Activated naive CD4-positive, alpha-beta T cell treated with anti-CD3 and anti-CD28 coated beads, Interleukin-2, amount 10 ng/mL, durations not matched to agents 7 days and 5 days (primary cell): ENCODE measurements around the gene PTTG2.

Source experiments
- CTCF ChIA-PET: fragments of 350-600 bp; sonication (Branson Sonifier 250); formaldehyde crosslinking; loops from one replicate; lab custom pipeline; 2021; ENCODE audit warnings: antibody characterized with exemption; lab: Charles Lee
- DNase-seq: peaks from one replicate; pipeline ENCODE4 v3.0.0-alpha.2; 2020
- H3K27ac Mint-ChIP-seq: one replicate; pipeline ENCODE4 v1.8.0; 2021; ENCODE audit warnings: mild to moderate bottlenecking, moderate library complexity, mixed read lengths
- H3K27me3 Mint-ChIP-seq: one replicate; pipeline ENCODE4 v1.8.0; 2021; ENCODE audit warnings: mild to moderate bottlenecking, mixed read lengths
- H3K36me3 Mint-ChIP-seq: one replicate; pipeline ENCODE4 v1.8.0; 2021; ENCODE audit warnings: mixed read lengths
- H3K4me1 Mint-ChIP-seq: one replicate; pipeline ENCODE4 v1.8.0; 2021; ENCODE audit warnings: mixed read lengths
- H3K4me3 Mint-ChIP-seq: one replicate; pipeline ENCODE4 v1.8.0; 2021; ENCODE audit warnings: mild to moderate bottlenecking, moderate library complexity, mixed read lengths
- H3K9me3 Mint-ChIP-seq: one replicate; pipeline ENCODE4 v1.8.0; 2021; ENCODE audit warnings: mixed read lengths

Gene PTTG2

GRCh38 chr4:37946503-37947179 lies 13.6 kb upstream of the PTTG2 start:
- no peak for DNase-seq

GRCh38 chr4:37948542-37948941 lies 11.7 kb upstream of the PTTG2 start:
- Mint-ChIP-seq H3K36me3 (peaks cover 31% of the 10 kb centered on the region), H3K4me1 (peaks cover 8% of the 10 kb centered on the region), H3K4me3 (no peak overlapping the region), H3K9me3 (no peaks in the 10 kb centered on the region), H3K27ac (no peak overlapping the region), H3K27me3 (no peaks in the 10 kb centered on the region)
- no peak for DNase-seq
- CTCF ChIA-PET: no interaction called here

More at GRCh38 chr4:37946503-37947179, 13.6 kb upstream of the PTTG2 start:
- Mint-ChIP-seq H3K9me3 (no peaks in the 10 kb centered on the region), H3K4me1 (peaks cover 8% of the 10 kb centered on the region), H3K36me3 (peaks cover 24% of the 10 kb centered on the region), H3K4me3 (no peak overlapping the region), H3K27me3 (no peaks in the 10 kb centered on the region), H3K27ac (no peak overlapping the region)
- CTCF ChIA-PET: interaction anchor here (1.2 kb wide), 1 partner anchor 49 kb away, joined by 3 read pairs; no protein-coding TSS in a partner anchor

GRCh38 chr4:37949636-37950426 lies 10.4 kb upstream of the PTTG2 start:
- Mint-ChIP-seq H3K27ac (no peak overlapping the region), H3K9me3 (no peaks in the 10 kb centered on the region), H3K36me3 (peaks cover 37% of the 10 kb centered on the region), H3K4me3 (no peak overlapping the region), H3K27me3 (no peaks in the 10 kb centered on the region), H3K4me1 (peaks cover 14% of the 10 kb centered on the region)
- no peak for DNase-seq
- CTCF ChIA-PET: no interaction called here

GRCh38 chr4:37951461-37952352 lies 8.5 kb upstream of the PTTG2 start:
- Mint-ChIP-seq H3K27ac (no peak overlapping the region), H3K4me3 (no peak overlapping the region), H3K4me1 (peaks cover 9% of the 10 kb centered on the region), H3K27me3 (no peaks in the 10 kb centered on the region), H3K9me3 (no peaks in the 10 kb centered on the region), H3K36me3 (peaks cover 40% of the 10 kb centered on the region)
- CTCF ChIA-PET: no interaction called here
- DNase-seq: no peak

GRCh38 chr4:37953156-37953555 lies 7.0 kb upstream of the PTTG2 start:
- Mint-ChIP-seq H3K27ac (no peak overlapping the region), H3K9me3 (no peaks in the 10 kb centered on the region), H3K4me1 (peaks cover 9% of the 10 kb centered on the region), H3K4me3 (no peak overlapping the region), H3K27me3 (no peaks in the 10 kb centered on the region), H3K36me3 (peaks cover 36% of the 10 kb centered on the region)
- CTCF ChIA-PET: interaction anchor here (0.9 kb wide), 1 partner anchor 21 kb away, joined by 3 read pairs; no protein-coding TSS in a partner anchor
- DNase-seq: no peak

GRCh38 chr4:37953620-37954293 lies 6.4 kb upstream of the PTTG2 start:
- Mint-ChIP-seq H3K9me3 (no peaks in the 10 kb centered on the region), H3K4me1 (peaks cover 9% of the 10 kb centered on the region), H3K36me3 (peaks cover 38% of the 10 kb centered on the region), H3K27me3 (no peaks in the 10 kb centered on the region), H3K27ac (no peak overlapping the region), H3K4me3 (no peak overlapping the region)
- CTCF ChIA-PET: no interaction called here
- DNase-seq: no peak

GRCh38 chr4:37956941-37957340 lies 3.3 kb upstream of the PTTG2 start:
- H3K4me3 Mint-ChIP-seq: no peak overlapping the region
- H3K36me3 Mint-ChIP-seq: peaks cover 22% of the 10 kb centered on the region
- CTCF ChIA-PET: no interaction called here
- no peaks in the 10 kb centered on the region for H3K27me3 Mint-ChIP-seq
- DNase-seq: no peak
- peaks cover 9% of the 10 kb centered on the region for H3K4me1 Mint-ChIP-seq
- H3K27ac Mint-ChIP-seq: no peak overlapping the region
- H3K9me3 Mint-ChIP-seq: no peaks in the 10 kb centered on the region

GRCh38 chr4:37958932-37959331 lies 1.3 kb upstream of the PTTG2 start:
- Mint-ChIP-seq H3K27ac (no peak overlapping the region), H3K4me1 (peaks cover 9% of the 10 kb centered on the region), H3K9me3 (no peaks in the 10 kb centered on the region), H3K27me3 (no peaks in the 10 kb centered on the region), H3K4me3 (no peak overlapping the region), H3K36me3 (peaks cover 12% of the 10 kb centered on the region)
- DNase-seq: no peak
- CTCF ChIA-PET: no interaction called here

GRCh38 chr4:37960679-37961450 lies 667 bp downstream of the PTTG2 start:
- Mint-ChIP-seq H3K27me3 (no peaks in the 10 kb centered on the region), H3K4me3 (no peak overlapping the region), H3K9me3 (no peaks in the 10 kb centered on the region), H3K27ac (no peak overlapping the region), H3K4me1 (no peaks in the 10 kb centered on the region), H3K36me3 (peaks cover 5% of the 10 kb centered on the region)
- DNase-seq: no peak
- CTCF ChIA-PET: interaction anchor here (0.9 kb wide), 1 partner anchor 13 kb away, joined by 3 read pairs; no protein-coding TSS in a partner anchor

GRCh38 chr4:37964734-37965457 lies 4.7 kb downstream of the PTTG2 start:
- CTCF ChIA-PET: no interaction called here
- Mint-ChIP-seq H3K4me1 (peaks cover 3% of the 10 kb centered on the region), H3K4me3 (no peak overlapping the region), H3K36me3 (peaks cover 7% of the 10 kb centered on the region), H3K9me3 (no peaks in the 10 kb centered on the region), H3K27me3 (no peaks in the 10 kb centered on the region), H3K27ac (no peak overlapping the region)
- no peak for DNase-seq

- DNase-seq: no peak
- no peak overlapping the region for H3K4me3 Mint-ChIP-seq
- CTCF ChIA-PET: interaction anchor here (1.2 kb wide), 1 partner anchor 13 kb away, joined by 3 read pairs; no protein-coding TSS in a partner anchor
- H3K4me1 Mint-ChIP-seq: peaks cover 9% of the 10 kb centered on the region
- H3K36me3 Mint-ChIP-seq: peaks cover 15% of the 10 kb centered on the region
- no peaks in the 10 kb centered on the region for H3K9me3 Mint-ChIP-seq
- no peaks in the 10 kb centered on the region for H3K27me3 Mint-ChIP-seq
- H3K27ac Mint-ChIP-seq: no peak overlapping the region
Measured at GRCh38 chr4:37966044-37966443, 5.8 kb downstream of the PTTG2 start.

GRCh38 chr4:37967736-37968135 lies 7.5 kb downstream of the PTTG2 start:
- Mint-ChIP-seq H3K27me3 (no peaks in the 10 kb centered on the region), H3K4me1 (peaks cover 9% of the 10 kb centered on the region), H3K36me3 (peaks cover 15% of the 10 kb centered on the region), H3K4me3 (no peak overlapping the region), H3K9me3 (no peaks in the 10 kb centered on the region), H3K27ac (no peak overlapping the region)
- DNase-seq: no peak
- CTCF ChIA-PET: no interaction called here
